SK-N-SH (cell line): ENCODE data around the gene LRMDA. TPM values are rescaled to one million over a fixed set of nuclear protein-coding genes. Genes with fewer than 3 reads are reported as not detected.

Experiments
- CHD2 ChIP-seq: fragments of 150-350 bp; IDR thresholded peaks from 2 replicates; pipeline ENCODE4 v1.6.1; 2018; ENCODE audit warnings: low read length; ENCODE audit not compliant: partially characterized antibody
- CTCF ChIP-seq: fragments of 200-600 bp; sonication (generic); IDR thresholded peaks from 2 replicates; pipeline ENCODE4 v1.6.1; 2017; ENCODE audit warnings: antibody characterized with exemption, mild to moderate bottlenecking, moderate library complexity
- FOXJ3 ChIP-seq: sonication (generic); formaldehyde crosslinking; IDR thresholded peaks from 2 replicates; pipeline ENCODE4 v1.5.1; 2020; ENCODE audit warnings: mild to moderate bottlenecking, missing genetic modification reagents
- FOXM1 ChIP-seq: IDR thresholded peaks from 2 replicates; pipeline ENCODE4 v1.4.0; 2012; ENCODE audit warnings: low read depth, mild to moderate bottlenecking
- GATA2 ChIP-seq: sonication (generic); formaldehyde crosslinking; IDR thresholded peaks from 2 replicates; pipeline ENCODE4 v1.5.0; 2020; ENCODE audit warnings: mild to moderate bottlenecking, missing genetic modification reagents
- IRF3 ChIP-seq: fragments of 150-350 bp; IDR thresholded peaks from 2 replicates; pipeline ENCODE4 v1.6.1; 2016; ENCODE audit warnings: mild to moderate bottlenecking, low read depth, low read length
- MEF2A ChIP-seq: IDR thresholded peaks from 2 replicates; pipeline ENCODE4 v1.4.0; 2012; ENCODE audit warnings: low read depth, borderline replicate concordance
- NRF1 ChIP-seq: IDR thresholded peaks from 2 replicates; pipeline ENCODE4 v1.6.1; 2012; ENCODE audit warnings: low read depth, mild to moderate bottlenecking, low read length
- RCOR1 ChIP-seq: fragments of 150-350 bp; IDR thresholded peaks from 2 replicates; pipeline ENCODE4 v1.6.1; 2017; ENCODE audit warnings: antibody characterized with exemption, low read length
- RXRA ChIP-seq: IDR thresholded peaks from 2 replicates; pipeline ENCODE4 v1.4.0; 2012; ENCODE audit warnings: low read depth, mild to moderate bottlenecking, borderline replicate concordance
- SIN3A ChIP-seq: IDR thresholded peaks from 2 replicates; pipeline ENCODE4 v1.6.1; 2012; ENCODE audit warnings: low read depth, mild to moderate bottlenecking, low read length, moderate library complexity, borderline replicate concordance
- SMC3 ChIP-seq: IDR thresholded peaks from 2 replicates; pipeline ENCODE4 v1.6.1; 2012; ENCODE audit warnings: low read depth, low read length, improper control_type of control experiment
- TAF1 ChIP-seq: IDR thresholded peaks from 2 replicates; pipeline ENCODE4 v1.6.1; 2012; ENCODE audit warnings: low read depth, mild to moderate bottlenecking, low read length, moderate library complexity, borderline replicate concordance
- TEAD4 ChIP-seq: IDR thresholded peaks from 2 replicates; pipeline ENCODE4 v1.4.0; 2012; ENCODE audit warnings: mild to moderate bottlenecking, borderline replicate concordance; ENCODE audit not compliant: insufficient read depth
- USF1 ChIP-seq: IDR thresholded peaks from 2 replicates; pipeline ENCODE4 v1.4.0; 2012; ENCODE audit warnings: low read depth, borderline replicate concordance
- USF2 ChIP-seq: fragments of 150-350 bp; IDR thresholded peaks from 2 replicates; pipeline ENCODE4 v1.6.1; 2017; ENCODE audit warnings: antibody characterized with exemption, low read length, low read depth, borderline replicate concordance
- YY1 ChIP-seq: IDR thresholded peaks from 2 replicates; pipeline ENCODE4 v1.4.0; 2012; ENCODE audit warnings: low read depth, mild to moderate bottlenecking
- polyA plus RNA-seq, 3 experiments: library from polyadenylated mRNA; depleted of rRNA; stranded (reverse); fragments of >200 nt; gene quantifications; 2 replicates each; pipeline ENCODE4 v1.2.3, GENCODE V29; 2012

Gene LRMDA
- polyA plus RNA-seq, 1 of the 3 experiments (the other 2 are of a cell fraction), result 0.95 TPM

GRCh38 chr10:76428551-76429367 lies 997.3 kb downstream of the LRMDA start (continued):
- TF ChIP-seq CHD2 (no peak), RCOR1 (no peak), FOXJ3 (CRISPR knock-in tag) (no peak), GATA2 (CRISPR knock-in tag) (no peak), TEAD4 (peak; percentile 67), SMC3 (no peak), MEF2A (no peak), TAF1 (no peak), SIN3A (no peak), FOXM1 (no peak), USF1 (peak; percentile 55; the same call in 1 of the 2 replicates), USF2 (no peak), CTCF (no peak), NRF1 (no peak), IRF3 (no peak), YY1 (peak; percentile 28; the same call in 1 of the 2 replicates), RXRA (0 out of 2 replicates have a peak, but pooled peaks have one; percentile 23)
- TF ChIP-seq, all 33 proteins: peak for 14
